ENCODE measurements around the gene TTL.
"Not testable (repeated sequence)": the region's sequence is repeated elsewhere in the genome, so short reads cannot be mapped to it uniquely, and the experiment has no call there.

The TTL gene

DNA sequence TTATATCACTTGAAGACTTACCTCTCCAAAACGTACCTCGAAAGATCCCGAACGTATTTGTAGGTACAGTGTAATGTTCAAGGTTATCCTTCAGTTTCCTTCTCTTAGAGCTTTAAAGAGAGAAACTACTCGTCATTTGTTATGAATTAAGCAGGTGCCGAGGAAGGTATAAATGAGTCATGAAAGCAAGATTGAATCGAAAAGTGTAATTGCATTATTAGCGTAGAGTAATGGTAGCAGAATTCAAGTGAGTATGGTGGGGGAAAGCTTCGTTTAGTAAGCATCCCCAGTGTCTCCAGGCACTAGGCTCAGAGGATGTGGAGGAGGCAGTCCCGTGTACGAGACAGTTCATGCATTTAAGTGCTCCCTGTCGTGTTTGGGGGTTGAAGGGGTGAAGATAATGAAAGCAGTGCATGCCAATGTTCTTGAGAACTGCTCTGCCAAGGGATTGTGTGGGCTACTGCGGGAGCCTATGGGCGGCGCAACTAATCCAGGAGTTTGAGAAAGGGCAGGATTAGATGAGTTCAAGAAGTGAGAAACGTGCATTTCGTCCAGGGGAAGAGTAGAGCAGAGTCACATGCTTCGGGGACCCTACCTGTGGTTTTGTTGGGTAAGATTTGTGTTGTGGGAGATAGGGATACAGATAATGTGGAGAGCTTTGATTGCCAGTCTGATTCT lies 61.2 kb downstream of the TTL start:
- DNase-seq (ENCODE audit: low read depth) = no peak
- TF ChIP-seq, protein P1, sequence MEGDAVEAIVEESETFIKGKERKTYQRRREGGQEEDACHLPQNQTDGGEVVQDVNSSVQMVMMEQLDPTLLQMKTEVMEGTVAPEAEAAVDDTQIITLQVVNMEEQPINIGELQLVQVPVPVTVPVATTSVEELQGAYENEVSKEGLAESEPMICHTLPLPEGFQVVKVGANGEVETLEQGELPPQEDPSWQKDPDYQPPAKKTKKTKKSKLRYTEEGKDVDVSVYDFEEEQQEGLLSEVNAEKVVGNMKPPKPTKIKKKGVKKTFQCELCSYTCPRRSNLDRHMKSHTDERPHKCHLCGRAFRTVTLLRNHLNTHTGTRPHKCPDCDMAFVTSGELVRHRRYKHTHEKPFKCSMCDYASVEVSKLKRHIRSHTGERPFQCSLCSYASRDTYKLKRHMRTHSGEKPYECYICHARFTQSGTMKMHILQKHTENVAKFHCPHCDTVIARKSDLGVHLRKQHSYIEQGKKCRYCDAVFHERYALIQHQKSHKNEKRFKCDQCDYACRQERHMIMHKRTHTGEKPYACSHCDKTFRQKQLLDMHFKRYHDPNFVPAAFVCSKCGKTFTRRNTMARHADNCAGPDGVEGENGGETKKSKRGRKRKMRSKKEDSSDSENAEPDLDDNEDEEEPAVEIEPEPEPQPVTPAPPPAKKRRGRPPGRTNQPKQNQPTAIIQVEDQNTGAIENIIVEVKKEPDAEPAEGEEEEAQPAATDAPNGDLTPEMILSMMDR (IDR thresholded peaks at IDR 0.05; ENCODE audit: control insufficient read depth, insufficient read depth, low read depth, low read length, missing control alignments) = no peak
- peak overlapping the region; percentile 97 for H3K4me3 ChIP-seq (ENCODE audit: control insufficient read depth, low read depth, low read length)

DNA sequence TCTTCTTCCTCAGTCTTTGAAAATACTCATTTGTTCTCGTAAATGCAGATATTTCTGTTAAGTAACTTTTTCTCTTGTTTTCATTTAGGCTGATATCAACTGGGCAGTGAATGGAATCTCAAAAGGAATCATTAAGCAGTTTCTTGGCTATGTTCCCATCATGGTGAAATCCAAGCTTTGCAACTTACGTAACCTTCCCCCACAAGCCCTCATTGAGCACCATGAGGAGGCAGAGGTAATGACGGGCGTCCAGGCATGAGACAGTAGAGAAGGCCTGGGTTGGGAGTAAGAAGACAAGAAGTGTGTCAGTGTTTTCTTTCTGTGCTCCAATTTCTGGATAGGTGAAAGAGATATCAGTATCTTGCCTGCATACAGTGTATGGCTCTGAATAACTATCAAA lies 65.4 kb downstream of the TTL start:
- TF ChIP-seq, protein P1 (IDR thresholded peaks at IDR 0.05; ENCODE audit: control insufficient read depth, insufficient read depth, low read depth, low read length, missing control alignments) = no peak
- H3K4me3 ChIP-seq (ENCODE audit: control insufficient read depth, low read depth, low read length) = no peak overlapping the region
- DNase-seq (ENCODE audit: low read depth) = peak; percentile 14

DNA sequence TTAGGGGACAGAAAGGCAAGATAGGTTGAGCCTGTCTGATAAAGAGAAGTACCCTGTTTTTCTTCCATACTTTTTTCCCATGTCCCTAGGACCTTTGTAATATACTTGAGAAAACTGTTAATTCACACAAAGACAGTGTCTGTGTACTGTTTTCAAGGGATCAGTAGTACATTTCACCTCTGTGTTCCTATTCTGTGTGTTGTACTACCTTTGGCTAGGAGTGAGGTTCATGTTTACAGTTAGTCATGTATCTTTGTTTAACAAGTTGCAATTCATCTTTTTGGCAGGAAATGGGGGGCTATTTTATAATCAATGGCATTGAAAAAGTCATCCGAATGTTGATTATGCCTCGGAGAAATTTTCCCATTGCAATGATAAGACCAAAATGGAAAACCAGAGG lies 67.0 kb downstream of the TTL start:
- TF ChIP-seq, protein P1 (IDR thresholded peaks at IDR 0.05; ENCODE audit: control insufficient read depth, insufficient read depth, low read depth, low read length, missing control alignments) = no peak
- H3K4me3 ChIP-seq (ENCODE audit: control insufficient read depth, low read depth, low read length) = no peak overlapping the region
- DNase-seq (ENCODE audit: low read depth) = no peak

DNA sequence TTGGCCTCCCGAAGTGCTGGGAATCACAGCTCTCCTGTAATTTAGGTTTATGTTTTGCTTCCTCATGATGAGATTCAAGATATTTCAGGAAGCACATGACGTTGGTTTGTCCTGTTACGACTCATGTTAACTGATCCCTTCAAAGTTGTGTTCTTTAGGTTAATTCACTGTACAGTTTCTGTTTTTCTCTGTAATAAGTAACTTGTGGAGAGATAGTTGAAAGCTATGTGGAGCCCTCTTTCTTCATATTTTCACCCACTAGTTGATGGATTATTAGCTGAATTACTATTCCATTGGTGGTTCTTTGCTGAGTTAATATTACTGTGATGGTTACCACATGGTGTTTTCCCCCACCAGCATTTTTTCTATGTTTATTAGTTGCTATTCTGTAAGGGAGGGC lies 84.1 kb downstream of the TTL start:
- TF ChIP-seq, protein P1 (IDR thresholded peaks at IDR 0.05; ENCODE audit: control insufficient read depth, insufficient read depth, low read depth, low read length, missing control alignments) = no peak
- DNase-seq (ENCODE audit: low read depth) = no peak
- H3K4me3 ChIP-seq (ENCODE audit: control insufficient read depth, low read depth, low read length) = no peak overlapping the region

DNA sequence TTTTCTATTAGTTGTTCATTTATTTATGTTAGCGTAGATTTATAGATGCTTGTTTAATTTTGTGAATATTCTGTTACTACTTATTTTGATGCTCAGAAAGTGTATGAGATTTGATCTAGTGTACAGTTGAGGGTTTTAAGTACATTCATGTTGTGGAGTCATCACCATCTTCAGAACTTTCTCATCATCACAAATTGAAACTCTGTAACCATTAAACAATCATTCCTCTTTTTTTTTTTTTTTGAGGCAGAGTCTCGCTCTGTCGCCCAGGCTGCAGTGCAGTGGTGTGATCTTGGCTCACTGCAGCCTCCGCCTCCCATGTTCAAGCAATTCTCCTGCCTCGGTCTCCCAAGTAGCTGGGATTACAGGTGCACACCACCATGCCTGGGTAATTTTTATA lies 84.6 kb downstream of the TTL start:
- not testable (repeated sequence) for H3K4me3 ChIP-seq (ENCODE audit: control insufficient read depth, low read depth, low read length); DNase-seq (ENCODE audit: low read depth)

DNA sequence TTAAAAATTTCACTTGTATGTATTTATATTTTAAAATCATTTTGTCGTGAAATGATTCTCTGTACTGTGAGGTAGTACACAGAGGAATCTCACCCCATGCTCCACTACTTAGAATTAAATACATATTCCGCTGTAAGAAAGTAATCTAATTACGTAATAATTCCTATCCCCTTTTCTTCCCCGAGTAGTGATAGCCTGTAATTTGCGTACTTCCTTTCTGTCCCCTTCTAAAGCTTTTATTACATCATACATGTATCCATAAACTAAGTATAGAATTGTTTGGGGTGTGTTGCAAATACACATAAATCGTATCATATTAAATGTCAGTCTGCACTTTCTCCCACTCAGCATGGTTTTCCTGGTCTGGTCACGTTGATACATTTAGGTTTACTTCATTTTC lies 90.0 kb downstream of the TTL start:
- no peak overlapping the region for H3K4me3 ChIP-seq (ENCODE audit: control insufficient read depth, low read depth, low read length)
- TF ChIP-seq, protein P1 (IDR thresholded peaks at IDR 0.05; ENCODE audit: control insufficient read depth, insufficient read depth, low read depth, low read length, missing control alignments) = no peak
- DNase-seq (ENCODE audit: low read depth) = no peak

DNA sequence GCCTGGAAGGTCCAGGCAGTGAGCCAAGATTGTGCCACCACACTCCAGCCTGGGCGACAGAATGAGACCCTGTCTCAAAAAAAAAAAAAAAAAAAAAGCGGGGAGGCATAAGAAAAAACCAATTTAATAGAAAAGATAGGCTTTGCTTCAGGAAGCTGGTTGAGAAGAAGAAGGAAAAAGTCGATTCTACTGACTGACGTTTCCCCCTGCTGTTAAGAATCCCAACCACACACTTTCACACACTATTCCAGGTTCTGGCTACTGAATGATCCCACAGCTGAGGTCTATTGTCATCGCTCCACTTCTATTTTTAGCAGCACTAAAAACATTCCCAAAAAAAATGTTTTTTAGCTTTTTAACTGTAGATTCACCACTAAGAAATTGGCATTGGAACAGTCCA lies 95.8 kb downstream of the TTL start:
- DNase-seq (ENCODE audit: low read depth) = no peak
- no peak overlapping the region for H3K4me3 ChIP-seq (ENCODE audit: control insufficient read depth, low read depth, low read length)
- TF ChIP-seq, protein P1 (IDR thresholded peaks at IDR 0.05; ENCODE audit: control insufficient read depth, insufficient read depth, low read depth, low read length, missing control alignments) = peak; percentile 20

Measured in AG09309 (cell line).